Measurements from ENCODE around the gene LRRC34. TPM values are rescaled to one million over a fixed set of nuclear protein-coding genes. Genes with fewer than 3 reads are reported as not detected.

The LRRC34 gene
- total and polyA plus RNA-seq, 2 experiments from 2014 or later: 0.50 to 0.97 TPM

GRCh38 chr3:169822540-169822939, 9.8 kb upstream of the LRRC34 start:
- Histone ChIP-seq H3K9me2 (replicated peaks; ENCODE audit: insufficient read depth) (no peaks in the 10 kb centered on the region), H3K4me2 (no peak overlapping the region), H3K9me3 (ENCODE audit: low read depth) (no peaks in the 10 kb centered on the region), H3K36me3 (replicated peaks; ENCODE audit: insufficient read depth, low read depth) (no peaks in the 10 kb centered on the region), H3K4me3 (no peak overlapping the region), H2AFZ (no peak overlapping the region), H3K27ac (no peak overlapping the region), H3K4me1 (ENCODE audit: insufficient read depth) (no peaks in the 10 kb centered on the region), H4K20me1 (ENCODE audit: insufficient read depth, poor library complexity, severe bottlenecking) (no peaks in the 10 kb centered on the region), H3K27me3 (no peaks in the 10 kb centered on the region), H3K79me2 (no peaks in the 10 kb centered on the region)
- DNase-seq (ENCODE audit: low spot score): no peak
- 96% methylated on average over 20 of the region's 20 CpGs for WGBS (ENCODE audit: low lambda C conversion rate, missing lambda C conversion rate)
- TF ChIP-seq EZH2phosphoT487 (IDR thresholded peaks at IDR 0.05; ENCODE audit: low read depth, severe bottlenecking, unreplicated experiment) (no peak), EZH2 (IDR thresholded peaks at IDR 0.05; ENCODE audit: borderline replicate concordance) (no peak), CTCF (IDR thresholded peaks at IDR 0.05; ENCODE audit: poor library complexity) (no peak)

GRCh38 chr3:169822091-169822490, 9.4 kb upstream of the LRRC34 start:
- H3K27ac ChIP-seq: no peak overlapping the region
- no peaks in the 10 kb centered on the region for H3K9me2 ChIP-seq (replicated peaks; ENCODE audit: insufficient read depth)
- no peaks in the 10 kb centered on the region for H3K79me2 ChIP-seq
- no peaks in the 10 kb centered on the region for H3K36me3 ChIP-seq (replicated peaks; ENCODE audit: insufficient read depth, low read depth)
- TF ChIP-seq EZH2 (IDR thresholded peaks at IDR 0.05; ENCODE audit: borderline replicate concordance) (no peak), CTCF (IDR thresholded peaks at IDR 0.05; ENCODE audit: poor library complexity) (no peak)
- H3K4me1 ChIP-seq (ENCODE audit: insufficient read depth): no peaks in the 10 kb centered on the region
- H3K4me2 ChIP-seq: no peak overlapping the region
- no peaks in the 10 kb centered on the region for H3K27me3 ChIP-seq
- no peak overlapping the region for H2AFZ ChIP-seq
- H3K4me3 ChIP-seq: no peak overlapping the region
- no peaks in the 10 kb centered on the region for H4K20me1 ChIP-seq (ENCODE audit: insufficient read depth, poor library complexity, severe bottlenecking)
- 96% methylated on average over 15 of the region's 15 CpGs for WGBS (ENCODE audit: low lambda C conversion rate, missing lambda C conversion rate)
- DNase-seq (ENCODE audit: low spot score): no peak
- H3K9me3 ChIP-seq (ENCODE audit: low read depth): no peaks in the 10 kb centered on the region

GRCh38 chr3:169818316-169818715, 5.6 kb upstream of the LRRC34 start:
- Histone ChIP-seq H3K9me2 (replicated peaks; ENCODE audit: insufficient read depth) (no peaks in the 10 kb centered on the region), H3K4me3 (no peak overlapping the region), H3K27ac (no peak overlapping the region), H3K4me2 (no peak overlapping the region), H4K20me1 (ENCODE audit: insufficient read depth, poor library complexity, severe bottlenecking) (no peaks in the 10 kb centered on the region), H3K79me2 (no peaks in the 10 kb centered on the region), H3K9me3 (ENCODE audit: low read depth) (peaks cover 10% of the 10 kb centered on the region), H3K36me3 (replicated peaks; ENCODE audit: insufficient read depth, low read depth) (no peaks in the 10 kb centered on the region), H3K4me1 (ENCODE audit: insufficient read depth) (no peaks in the 10 kb centered on the region), H3K27me3 (no peaks in the 10 kb centered on the region), H2AFZ (no peak overlapping the region)
- WGBS (ENCODE audit: low lambda C conversion rate, missing lambda C conversion rate): 84% methylated on average over 2 of the region's 2 CpGs
- DNase-seq (ENCODE audit: low spot score): no peak
- TF ChIP-seq EZH2 (IDR thresholded peaks at IDR 0.05; ENCODE audit: borderline replicate concordance) (no peak), CTCF (IDR thresholded peaks at IDR 0.05; ENCODE audit: poor library complexity) (no peak), EZH2phosphoT487 (IDR thresholded peaks at IDR 0.05; ENCODE audit: low read depth, severe bottlenecking, unreplicated experiment) (no peak)

- DNase-seq (ENCODE audit: low spot score): no peak
- Histone ChIP-seq H3K9me2 (replicated peaks; ENCODE audit: insufficient read depth) (no peaks in the 10 kb centered on the region), H2AFZ (no peak overlapping the region), H3K4me1 (ENCODE audit: insufficient read depth) (peaks cover 7% of the 10 kb centered on the region), H3K36me3 (replicated peaks; ENCODE audit: insufficient read depth, low read depth) (no peaks in the 10 kb centered on the region), H3K79me2 (no peaks in the 10 kb centered on the region), H3K4me2 (no peak overlapping the region), H4K20me1 (ENCODE audit: insufficient read depth, poor library complexity, severe bottlenecking) (no peaks in the 10 kb centered on the region), H3K27ac (no peak overlapping the region), H3K9me3 (ENCODE audit: low read depth) (peaks cover 10% of the 10 kb centered on the region), H3K27me3 (no peaks in the 10 kb centered on the region), H3K4me3 (no peak overlapping the region)
- 95% methylated on average over 4 of the region's 4 CpGs for WGBS (ENCODE audit: low lambda C conversion rate, missing lambda C conversion rate)
- TF ChIP-seq EZH2 (IDR thresholded peaks at IDR 0.05; ENCODE audit: borderline replicate concordance) (no peak), CTCF (IDR thresholded peaks at IDR 0.05; ENCODE audit: poor library complexity) (no peak), EZH2phosphoT487 (IDR thresholded peaks at IDR 0.05; ENCODE audit: low read depth, severe bottlenecking, unreplicated experiment) (no peak)
Measured at GRCh38 chr3:169815590-169816150, 3.0 kb upstream of the LRRC34 start.
